HepG2 (cell line): Measurements from ENCODE around the gene KRTAP1-4. TPM values are rescaled to one million over a fixed set of nuclear protein-coding genes. Genes with fewer than 3 reads are reported as not detected.
A peak's percentile ranks its signal among the peaks of the same experiment; 100 is the strongest.
"Not testable (repeated sequence)": the region's sequence is repeated elsewhere in the genome, so short reads cannot be mapped to it uniquely, and the experiment has no call there.

Experiments used
- BCL6 ChIP-seq: IDR thresholded peaks from 2 replicates; pipeline ENCODE4 v1.6.1; 2016; ENCODE audit warnings: missing genetic modification reagents, missing compliant biosample characterization
- FOXA3 ChIP-seq: IDR thresholded peaks from 2 replicates; pipeline ENCODE4 v1.6.1; 2016; ENCODE audit warnings: missing genetic modification reagents, missing compliant biosample characterization
- HNF4A ChIP-seq: sonication (generic); formaldehyde crosslinking; IDR thresholded peaks from 2 replicates; pipeline ENCODE4 v1.4.0; 2020; ENCODE audit warnings: missing genetic modification reagents
- NR2F6 ChIP-seq, 2 experiments: IDR thresholded peaks; 2 replicates each; pipeline ENCODE4 v1.6.1; 2016; ENCODE audit warnings: antibody characterized with exemption in 1 of 2, mild to moderate bottlenecking in 1 of 2
- TEAD3 ChIP-seq: optimal IDR thresholded peaks from 2 replicates; pipeline ENCODE3; 2016; ENCODE audit warnings: borderline replicate concordance
- ZNF12 ChIP-seq: sonication (generic); formaldehyde crosslinking; IDR thresholded peaks from 2 replicates; pipeline ENCODE4 v1.5.0; 2020; ENCODE audit warnings: missing genetic modification reagents
- ZNF292 ChIP-seq: sonication (generic); formaldehyde crosslinking; IDR thresholded peaks from 2 replicates; pipeline ENCODE4 v1.8.1; 2022; ENCODE audit warnings: mild to moderate bottlenecking, low read depth, missing genetic modification reagents, borderline replicate concordance
- polyA plus RNA-seq, 8 experiments: library from polyadenylated mRNA; depleted of rRNA in 3 of 8; stranded (reverse) in 7 of 8; unstranded in 1 of 8; fragments of >200 nt; fragmentation: Illumina TruSeq in 4 of 8; extraction: Trizol in 4 of 8; gene quantifications; 2 replicates each; pipeline versions ENCODE4 v1.2.1 to v1.2.3, GENCODE V29; 2011 to 2016; ENCODE audit warnings: low read depth in 4 of 8, missing spikeins in 1 of 8, mixed read lengths in 1 of 8; ENCODE audit not compliant: insufficient read depth in 1 of 8
- total RNA-seq, 5 experiments: library from RNA; depleted of rRNA; stranded (reverse); fragments of >200 nt; fragmentation: Illumina TruSeq; extraction: Trizol; gene quantifications; 2 replicates each; pipeline ENCODE4 v1.2.3, GENCODE V29; 2016; ENCODE audit warnings: low read depth in 1 of 5
- TF ChIP-seq, protein P1 (sequence below), 2 experiments: sonication (generic) in 1 of 2; formaldehyde crosslinking in 1 of 2; IDR thresholded peaks; 2 replicates each; pipeline versions ENCODE4 v1.4.0 to v1.6.1; 2016 to 2020; ENCODE audit warnings: borderline replicate concordance in 1 of 2, low read depth in 1 of 2, mild to moderate bottlenecking in 1 of 2, missing genetic modification reagents in 1 of 2
- TF ChIP-seq, protein P2 (sequence below): sonication (generic); formaldehyde crosslinking; IDR thresholded peaks from 2 replicates; pipeline ENCODE4 v1.5.1; 2020; ENCODE audit warnings: mild to moderate bottlenecking, missing genetic modification reagents, borderline replicate concordance
- TF ChIP-seq, protein P3 (sequence below): sonication (generic); formaldehyde crosslinking; IDR thresholded peaks from 2 replicates; pipeline ENCODE4 v1.4.0; 2020; ENCODE audit warnings: missing genetic modification reagents, borderline replicate concordance
- TF ChIP-seq, protein P4 (sequence below): IDR thresholded peaks from 2 replicates; pipeline ENCODE4 v1.6.1; 2016; ENCODE audit warnings: mild to moderate bottlenecking
- TF ChIP-seq, protein P5 (sequence below): sonication (generic); formaldehyde crosslinking; IDR thresholded peaks from 2 replicates; pipeline ENCODE4 v1.4.0; 2020; ENCODE audit warnings: missing genetic modification reagents

KRTAP1-4 gene
- total and polyA plus RNA-seq, 2 of the 13 experiments (the other 11 are each of a cell fraction or from before 2014, with no cell fraction given), result not detected

DNA sequence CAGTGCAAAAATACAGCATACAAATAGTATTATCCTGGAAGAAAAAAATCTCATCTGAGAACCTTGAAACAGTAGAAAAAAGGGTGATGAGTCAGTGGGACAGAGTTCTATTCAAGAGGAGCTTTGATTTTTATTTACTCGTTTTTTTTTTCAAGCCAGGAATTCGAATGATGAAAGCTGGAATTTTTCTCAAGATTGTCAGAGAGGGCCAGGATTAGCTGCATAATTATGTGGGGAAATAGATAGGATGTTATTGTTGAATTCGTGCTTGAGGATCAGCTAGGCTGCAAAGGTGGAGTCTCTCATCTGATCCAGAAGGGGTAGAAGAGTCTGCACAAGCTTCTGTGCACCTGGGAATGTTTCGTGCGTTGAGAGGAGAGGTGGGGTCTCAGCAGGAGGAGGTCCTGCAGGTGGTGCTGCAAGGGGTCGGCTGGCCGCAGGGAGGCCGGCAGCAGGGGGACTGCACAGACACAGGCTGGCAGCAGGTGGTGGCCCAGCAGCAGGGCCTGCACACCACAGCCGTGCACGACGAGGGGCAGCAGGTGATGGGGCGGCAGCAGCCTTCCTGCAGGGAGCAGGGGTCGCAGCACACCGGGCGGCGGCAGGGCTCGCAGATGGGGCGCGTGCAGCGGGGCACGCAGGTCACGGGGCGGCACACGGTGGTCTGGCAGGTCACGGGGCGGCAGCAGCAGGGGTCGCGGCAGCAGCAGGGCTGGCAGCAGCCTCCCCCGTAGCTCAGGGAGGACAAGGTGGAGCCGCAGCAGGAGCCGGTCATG is 29.5 kb upstream of the KRTAP1-4 start (continued):
- TF ChIP-seq, protein P1, sequence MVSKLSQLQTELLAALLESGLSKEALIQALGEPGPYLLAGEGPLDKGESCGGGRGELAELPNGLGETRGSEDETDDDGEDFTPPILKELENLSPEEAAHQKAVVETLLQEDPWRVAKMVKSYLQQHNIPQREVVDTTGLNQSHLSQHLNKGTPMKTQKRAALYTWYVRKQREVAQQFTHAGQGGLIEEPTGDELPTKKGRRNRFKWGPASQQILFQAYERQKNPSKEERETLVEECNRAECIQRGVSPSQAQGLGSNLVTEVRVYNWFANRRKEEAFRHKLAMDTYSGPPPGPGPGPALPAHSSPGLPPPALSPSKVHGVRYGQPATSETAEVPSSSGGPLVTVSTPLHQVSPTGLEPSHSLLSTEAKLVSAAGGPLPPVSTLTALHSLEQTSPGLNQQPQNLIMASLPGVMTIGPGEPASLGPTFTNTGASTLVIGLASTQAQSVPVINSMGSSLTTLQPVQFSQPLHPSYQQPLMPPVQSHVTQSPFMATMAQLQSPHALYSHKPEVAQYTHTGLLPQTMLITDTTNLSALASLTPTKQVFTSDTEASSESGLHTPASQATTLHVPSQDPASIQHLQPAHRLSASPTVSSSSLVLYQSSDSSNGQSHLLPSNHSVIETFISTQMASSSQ (IDR thresholded peaks at IDR 0.05; ENCODE audit: low read depth), result not testable (repeated sequence)
- TF ChIP-seq, protein P1 (CRISPR knock-in tag; IDR thresholded peaks at IDR 0.05; ENCODE audit: borderline replicate concordance), result peak; percentile 36; the same call in 1 of the 2 replicates
- peak; percentile 62 for TF ChIP-seq NR2F6 (IDR thresholded peaks at IDR 0.05)
- TF ChIP-seq NR2F6 (CRISPR knock-in tag; IDR thresholded peaks at IDR 0.05), result peak; percentile 50; the same call in 1 of the 2 replicates
- TF ChIP-seq ZNF12, result 0 out of 2 replicates have a peak, but pooled peaks have one; percentile 45
- TF ChIP-seq BCL6 (CRISPR knock-in tag), result peak; percentile 56; the same call in 1 of the 2 replicates
- TF ChIP-seq, protein P2, sequence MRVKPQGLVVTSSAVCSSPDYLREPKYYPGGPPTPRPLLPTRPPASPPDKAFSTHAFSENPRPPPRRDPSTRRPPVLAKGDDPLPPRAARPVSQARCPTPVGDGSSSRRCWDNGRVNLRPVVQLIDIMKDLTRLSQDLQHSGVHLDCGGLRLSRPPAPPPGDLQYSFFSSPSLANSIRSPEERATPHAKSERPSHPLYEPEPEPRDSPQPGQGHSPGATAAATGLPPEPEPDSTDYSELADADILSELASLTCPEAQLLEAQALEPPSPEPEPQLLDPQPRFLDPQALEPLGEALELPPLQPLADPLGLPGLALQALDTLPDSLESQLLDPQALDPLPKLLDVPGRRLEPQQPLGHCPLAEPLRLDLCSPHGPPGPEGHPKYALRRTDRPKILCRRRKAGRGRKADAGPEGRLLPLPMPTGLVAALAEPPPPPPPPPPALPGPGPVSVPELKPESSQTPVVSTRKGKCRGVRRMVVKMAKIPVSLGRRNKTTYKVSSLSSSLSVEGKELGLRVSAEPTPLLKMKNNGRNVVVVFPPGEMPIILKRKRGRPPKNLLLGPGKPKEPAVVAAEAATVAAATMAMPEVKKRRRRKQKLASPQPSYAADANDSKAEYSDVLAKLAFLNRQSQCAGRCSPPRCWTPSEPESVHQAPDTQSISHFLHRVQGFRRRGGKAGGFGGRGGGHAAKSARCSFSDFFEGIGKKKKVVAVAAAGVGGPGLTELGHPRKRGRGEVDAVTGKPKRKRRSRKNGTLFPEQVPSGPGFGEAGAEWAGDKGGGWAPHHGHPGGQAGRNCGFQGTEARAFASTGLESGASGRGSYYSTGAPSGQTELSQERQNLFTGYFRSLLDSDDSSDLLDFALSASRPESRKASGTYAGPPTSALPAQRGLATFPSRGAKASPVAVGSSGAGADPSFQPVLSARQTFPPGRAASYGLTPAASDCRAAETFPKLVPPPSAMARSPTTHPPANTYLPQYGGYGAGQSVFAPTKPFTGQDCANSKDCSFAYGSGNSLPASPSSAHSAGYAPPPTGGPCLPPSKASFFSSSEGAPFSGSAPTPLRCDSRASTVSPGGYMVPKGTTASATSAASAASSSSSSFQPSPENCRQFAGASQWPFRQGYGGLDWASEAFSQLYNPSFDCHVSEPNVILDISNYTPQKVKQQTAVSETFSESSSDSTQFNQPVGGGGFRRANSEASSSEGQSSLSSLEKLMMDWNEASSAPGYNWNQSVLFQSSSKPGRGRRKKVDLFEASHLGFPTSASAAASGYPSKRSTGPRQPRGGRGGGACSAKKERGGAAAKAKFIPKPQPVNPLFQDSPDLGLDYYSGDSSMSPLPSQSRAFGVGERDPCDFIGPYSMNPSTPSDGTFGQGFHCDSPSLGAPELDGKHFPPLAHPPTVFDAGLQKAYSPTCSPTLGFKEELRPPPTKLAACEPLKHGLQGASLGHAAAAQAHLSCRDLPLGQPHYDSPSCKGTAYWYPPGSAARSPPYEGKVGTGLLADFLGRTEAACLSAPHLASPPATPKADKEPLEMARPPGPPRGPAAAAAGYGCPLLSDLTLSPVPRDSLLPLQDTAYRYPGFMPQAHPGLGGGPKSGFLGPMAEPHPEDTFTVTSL, result peak; percentile 88; the same call in 1 of the 2 replicates
- peak; percentile 49 for TF ChIP-seq HNF4A (CRISPR knock-in tag)
- TF ChIP-seq TEAD3 (CRISPR knock-in tag), result peak; percentile 98
- TF ChIP-seq, protein P3, sequence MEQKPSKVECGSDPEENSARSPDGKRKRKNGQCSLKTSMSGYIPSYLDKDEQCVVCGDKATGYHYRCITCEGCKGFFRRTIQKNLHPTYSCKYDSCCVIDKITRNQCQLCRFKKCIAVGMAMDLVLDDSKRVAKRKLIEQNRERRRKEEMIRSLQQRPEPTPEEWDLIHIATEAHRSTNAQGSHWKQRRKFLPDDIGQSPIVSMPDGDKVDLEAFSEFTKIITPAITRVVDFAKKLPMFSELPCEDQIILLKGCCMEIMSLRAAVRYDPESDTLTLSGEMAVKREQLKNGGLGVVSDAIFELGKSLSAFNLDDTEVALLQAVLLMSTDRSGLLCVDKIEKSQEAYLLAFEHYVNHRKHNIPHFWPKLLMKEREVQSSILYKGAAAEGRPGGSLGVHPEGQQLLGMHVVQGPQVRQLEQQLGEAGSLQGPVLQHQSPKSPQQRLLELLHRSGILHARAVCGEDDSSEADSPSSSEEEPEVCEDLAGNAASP (CRISPR knock-in tag), result 0 out of 2 replicates have a peak, but pooled peaks have one; percentile 22
- TF ChIP-seq, protein P4, sequence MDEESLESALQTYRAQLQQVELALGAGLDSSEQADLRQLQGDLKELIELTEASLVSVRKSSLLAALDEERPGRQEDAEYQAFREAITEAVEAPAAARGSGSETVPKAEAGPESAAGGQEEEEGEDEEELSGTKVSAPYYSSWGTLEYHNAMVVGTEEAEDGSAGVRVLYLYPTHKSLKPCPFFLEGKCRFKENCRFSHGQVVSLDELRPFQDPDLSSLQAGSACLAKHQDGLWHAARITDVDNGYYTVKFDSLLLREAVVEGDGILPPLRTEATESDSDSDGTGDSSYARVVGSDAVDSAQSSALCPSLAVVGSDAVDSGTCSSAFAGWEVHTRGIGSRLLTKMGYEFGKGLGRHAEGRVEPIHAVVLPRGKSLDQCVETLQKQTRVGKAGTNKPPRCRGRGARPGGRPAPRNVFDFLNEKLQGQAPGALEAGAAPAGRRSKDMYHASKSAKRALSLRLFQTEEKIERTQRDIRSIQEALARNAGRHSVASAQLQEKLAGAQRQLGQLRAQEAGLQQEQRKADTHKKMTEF (CRISPR knock-in tag), result peak; percentile 88
- TF ChIP-seq, protein P5, sequence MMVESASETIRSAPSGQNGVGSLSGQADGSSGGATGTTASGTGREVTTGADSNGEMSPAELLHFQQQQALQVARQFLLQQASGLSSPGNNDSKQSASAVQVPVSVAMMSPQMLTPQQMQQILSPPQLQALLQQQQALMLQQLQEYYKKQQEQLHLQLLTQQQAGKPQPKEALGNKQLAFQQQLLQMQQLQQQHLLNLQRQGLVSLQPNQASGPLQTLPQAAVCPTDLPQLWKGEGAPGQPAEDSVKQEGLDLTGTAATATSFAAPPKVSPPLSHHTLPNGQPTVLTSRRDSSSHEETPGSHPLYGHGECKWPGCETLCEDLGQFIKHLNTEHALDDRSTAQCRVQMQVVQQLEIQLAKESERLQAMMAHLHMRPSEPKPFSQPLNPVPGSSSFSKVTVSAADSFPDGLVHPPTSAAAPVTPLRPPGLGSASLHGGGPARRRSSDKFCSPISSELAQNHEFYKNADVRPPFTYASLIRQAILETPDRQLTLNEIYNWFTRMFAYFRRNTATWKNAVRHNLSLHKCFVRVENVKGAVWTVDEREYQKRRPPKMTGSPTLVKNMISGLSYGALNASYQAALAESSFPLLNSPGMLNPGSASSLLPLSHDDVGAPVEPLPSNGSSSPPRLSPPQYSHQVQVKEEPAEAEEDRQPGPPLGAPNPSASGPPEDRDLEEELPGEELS (CRISPR knock-in tag), result peak; percentile 79
- TF ChIP-seq ZNF292 (CRISPR knock-in tag), result 0 out of 2 replicates have a peak, but pooled peaks have one; percentile 40
- peak; percentile 83 for TF ChIP-seq FOXA3 (CRISPR knock-in tag)
